Astrocyte (in vitro differentiated cells and primary cell): ENCODE data around the gene PRX. TPM values are rescaled to one million over a fixed set of nuclear protein-coding genes. Genes with fewer than 3 reads are reported as not detected.

ENCODE experiments used
- DNase-seq: peaks from one replicate; pipeline ENCODE4 v3.0.0-alpha.2; 2010; ENCODE audit warnings: low read depth
- FAIRE-seq: peaks from 2 replicates; lab custom pipeline; 2011; peaks lifted over from hg19 to GRCh38; lab: Jason Lieb, UNC
- H2AFZ ChIP-seq: 2 replicates; pipeline ENCODE4 v1.6.0; 2012; ENCODE audit warnings: low read depth, low read length, inconsistent platforms
- H3K27ac ChIP-seq: 2 replicates; pipeline ENCODE4 v1.5.1; 2011; ENCODE audit warnings: low read depth, low read length, inconsistent platforms
- H3K27me3 ChIP-seq: 2 replicates; pipeline ENCODE4 v1.6.0; 2011; ENCODE audit warnings: low read length, inconsistent platforms; ENCODE audit not compliant: insufficient read depth
- H3K36me3 ChIP-seq: 2 replicates; pipeline ENCODE4 v1.5.1; 2011; ENCODE audit warnings: low read length, inconsistent platforms; ENCODE audit not compliant: insufficient read depth
- H3K4me1 ChIP-seq: 2 replicates; pipeline ENCODE4 v1.5.1; 2011; ENCODE audit warnings: low read length, inconsistent platforms; ENCODE audit not compliant: insufficient read depth
- H3K4me2 ChIP-seq: 2 replicates; pipeline ENCODE4 v1.6.0; 2012; ENCODE audit warnings: low read length, inconsistent platforms
- H3K4me3 ChIP-seq: 2 replicates; pipeline ENCODE4 v1.5.1; 2011; ENCODE audit warnings: low read depth, mild to moderate bottlenecking, low read length, inconsistent platforms; ENCODE audit not compliant: insufficient read depth
- H3K79me2 ChIP-seq: 2 replicates; pipeline ENCODE4 v1.6.0; 2012; ENCODE audit warnings: mild to moderate bottlenecking, low read length, inconsistent platforms; ENCODE audit not compliant: insufficient read depth
- H3K9ac ChIP-seq: 2 replicates; pipeline ENCODE4 v1.6.0; 2012; ENCODE audit warnings: mild to moderate bottlenecking, low read length, inconsistent platforms
- H3K9me3 ChIP-seq: 2 replicates; pipeline ENCODE4 v1.5.1; 2012; ENCODE audit warnings: low read depth, mild to moderate bottlenecking, low read length, inconsistent platforms; ENCODE audit not compliant: insufficient read depth
- H4K20me1 ChIP-seq: 2 replicates; pipeline ENCODE4 v1.6.0; 2012; ENCODE audit warnings: low read length, inconsistent platforms; ENCODE audit not compliant: insufficient read depth
- H3K27ac Mint-ChIP-seq: one replicate; pipeline ENCODE4 v1.8.0; 2021; ENCODE audit warnings: mild to moderate bottlenecking, mixed read lengths; ENCODE audit not compliant: unreplicated experiment
- H3K27me3 Mint-ChIP-seq: one replicate; pipeline ENCODE4 v1.8.0; 2021; ENCODE audit warnings: low read depth, mixed read lengths; ENCODE audit not compliant: unreplicated experiment
- H3K36me3 Mint-ChIP-seq: one replicate; pipeline ENCODE4 v1.8.0; 2021; ENCODE audit warnings: low read depth, mixed read lengths; ENCODE audit not compliant: unreplicated experiment
- H3K4me1 Mint-ChIP-seq: one replicate; pipeline ENCODE4 v1.8.0; 2021; ENCODE audit warnings: low read depth, mixed read lengths; ENCODE audit not compliant: unreplicated experiment
- H3K4me3 Mint-ChIP-seq: one replicate; pipeline ENCODE4 v1.8.0; 2021; ENCODE audit warnings: mild to moderate bottlenecking, moderate library complexity, mixed read lengths; ENCODE audit not compliant: unreplicated experiment
- H3K9me3 Mint-ChIP-seq: one replicate; pipeline ENCODE4 v1.8.0; 2021; ENCODE audit warnings: mild to moderate bottlenecking, mixed read lengths; ENCODE audit not compliant: unreplicated experiment
- CTCF ChIP-seq: IDR thresholded peaks from 2 replicates; pipeline ENCODE4 v1.5.1; 2011; ENCODE audit warnings: low read depth, mild to moderate bottlenecking, inconsistent platforms, low read length, moderate library complexity; ENCODE audit not compliant: insufficient read depth
- EZH2 ChIP-seq: IDR thresholded peaks from 2 replicates; pipeline ENCODE4 v1.6.1; 2012; ENCODE audit warnings: mild to moderate bottlenecking, low read length, inconsistent platforms; ENCODE audit not compliant: insufficient read depth
- total RNA-seq: library from RNA; stranded (reverse); gene quantifications from 2 replicates; pipeline ENCODE4 v1.2.1, GENCODE V29; 2021

The PRX gene
- total RNA-seq, 1 donor from 2014 or later: 1.5 TPM

- no peak overlapping the region for H3K4me3 ChIP-seq
- no peak overlapping the region for H3K27ac ChIP-seq
- H3K4me1 ChIP-seq: no peaks in the 10 kb centered on the region
- H4K20me1 ChIP-seq: no peaks in the 10 kb centered on the region
- no peak overlapping the region for H2AFZ ChIP-seq
- no peaks in the 10 kb centered on the region for H3K36me3 ChIP-seq
- H3K4me2 ChIP-seq: no peak overlapping the region
- H3K4me1 Mint-ChIP-seq: no peaks in the 10 kb centered on the region
- no peaks in the 10 kb centered on the region for H3K9me3 Mint-ChIP-seq
- H3K9me3 ChIP-seq: no peaks in the 10 kb centered on the region
- H3K27me3 ChIP-seq: no peaks in the 10 kb centered on the region
- no peaks in the 10 kb centered on the region for H3K79me2 ChIP-seq
- no peak for TF ChIP-seq EZH2
- TF ChIP-seq CTCF: no peak
- H3K36me3 Mint-ChIP-seq: peaks cover 4% of the 10 kb centered on the region
- DNase-seq (no peak), FAIRE-seq (no peak)
- peaks cover 30% of the 10 kb centered on the region for H3K27me3 Mint-ChIP-seq
- no peak overlapping the region for H3K4me3 Mint-ChIP-seq
- H3K9ac ChIP-seq: no peak overlapping the region
- no peak overlapping the region for H3K27ac Mint-ChIP-seq
These were observed 19.0 kb downstream of the PRX start for GRCh38 chr19:40393894-40394815.

- Mint-ChIP-seq H3K9me3 (no peaks in the 10 kb centered on the region), H3K27ac (peak overlapping the region; percentile 41), H3K4me1 (no peaks in the 10 kb centered on the region), H3K36me3 (peaks cover 4% of the 10 kb centered on the region), H3K4me3 (no peak overlapping the region), H3K27me3 (peaks cover 24% of the 10 kb centered on the region)
- Histone ChIP-seq H3K27ac (no peak overlapping the region), H3K36me3 (no peaks in the 10 kb centered on the region), H4K20me1 (no peaks in the 10 kb centered on the region), H3K4me3 (no peak overlapping the region), H2AFZ (no peak overlapping the region), H3K27me3 (no peaks in the 10 kb centered on the region), H3K4me1 (no peaks in the 10 kb centered on the region), H3K9me3 (no peaks in the 10 kb centered on the region), H3K9ac (no peak overlapping the region), H3K4me2 (no peak overlapping the region), H3K79me2 (no peaks in the 10 kb centered on the region)
- no peak for TF ChIP-seq CTCF
- TF ChIP-seq EZH2: no peak
- DNase-seq: no peak
- FAIRE-seq: no peak
These were observed 20.2 kb downstream of the PRX start for GRCh38 chr19:40392894-40393517.
